ENCODE results near the gene WDR37.

- TF ChIP-seq SREBF2 (IDR thresholded peaks at IDR 0.05; ENCODE audit: low read length) (no peak), MTA3 (IDR thresholded peaks at IDR 0.05; ENCODE audit: borderline replicate concordance, low read length) (no peak), CTCF (IDR thresholded peaks at IDR 0.05 in 2 of 3, conservative IDR thresholded peaks at IDR 0.05 in 1 of 3; ENCODE audit: control insufficient read depth in 2 of 3, extremely low read depth in 1 of 3, insufficient read depth in 1 of 3, low read depth in 3 of 3, low read length in 3 of 3) (no peak), TCF12 (IDR thresholded peaks at IDR 0.05; ENCODE audit: low read depth, low read length) (no peak), CHD4 (IDR thresholded peaks at IDR 0.05) (no peak), SKIL (IDR thresholded peaks at IDR 0.05; ENCODE audit: low read depth, poor library complexity, severe bottlenecking) (no peak), EZH2 (IDR thresholded peaks at IDR 0.05; ENCODE audit: borderline replicate concordance, control insufficient read depth, low read depth, low read length) (no peak), TARDBP (IDR thresholded peaks at IDR 0.05; ENCODE audit: borderline replicate concordance) (no peak)
Measured at GRCh38 chr10:1045415-1045814, 10.8 kb upstream of the WDR37 start.

All from GM12878 (cell line).